Lower leg skin (tissue), 4 donors: ENCODE data around the gene CYP2S1. TPM values are rescaled to one million over a fixed set of nuclear protein-coding genes. Genes with fewer than 3 reads are reported as not detected.

Experiments
- DNase-seq, 2 donors: peaks; one replicate each; pipeline ENCODE4 v3.0.0-alpha.2; 2019; ENCODE audit warnings: low spot score in 2 of 2
- H3K4me3 ChIP-seq: fragments of 200-600 bp; sonication (generic); 2 replicates; pipeline ENCODE4 v1.5.1; 2017; ENCODE audit warnings: mild to moderate bottlenecking, low read depth; ENCODE audit not compliant: poor library complexity, severe bottlenecking
- POLR2A ChIP-seq, 2 donors: fragments of 450-650 bp; IDR thresholded peaks; one replicate each; pipeline ENCODE4 v1.6.1; 2016 to 2017; ENCODE audit warnings: antibody characterized with exemption in 2 of 2, mild to moderate bottlenecking in 1 of 2, moderate library complexity in 1 of 2
- WGBS, 2 donors: methylation state at CpG; one replicate each; pipeline ENCODE4 v1.1.5; 2018; 5-methylcytosine and 5-hydroxymethylcytosine counted together
- intact Hi-C: fragments of 100-400 bp; cut with DNase I; formaldehyde crosslinking; loops from one replicate; pipeline ENCODE4 v1.15.0; 2023; ENCODE audit warnings: low total_unique reads
- total RNA-seq, 4 donors: library from RNA; depleted of rRNA; stranded (reverse); fragments of >200 nt; gene quantifications; one replicate each; pipeline ENCODE4 v1.1.0, GENCODE V29; 2016
- TF ChIP-seq, protein P1 (sequence below), 3 donors: fragments of 450-650 bp; IDR thresholded peaks; one replicate each; pipeline ENCODE4 v1.5.1; 2016; ENCODE audit warnings: antibody characterized with exemption in 3 of 3, mild to moderate bottlenecking in 3 of 3, moderate library complexity in 2 of 3

CYP2S1 gene
- total RNA-seq, 4 donors from 2014 or later = 0.49 to 3.8 (median 1.9) TPM

DNA sequence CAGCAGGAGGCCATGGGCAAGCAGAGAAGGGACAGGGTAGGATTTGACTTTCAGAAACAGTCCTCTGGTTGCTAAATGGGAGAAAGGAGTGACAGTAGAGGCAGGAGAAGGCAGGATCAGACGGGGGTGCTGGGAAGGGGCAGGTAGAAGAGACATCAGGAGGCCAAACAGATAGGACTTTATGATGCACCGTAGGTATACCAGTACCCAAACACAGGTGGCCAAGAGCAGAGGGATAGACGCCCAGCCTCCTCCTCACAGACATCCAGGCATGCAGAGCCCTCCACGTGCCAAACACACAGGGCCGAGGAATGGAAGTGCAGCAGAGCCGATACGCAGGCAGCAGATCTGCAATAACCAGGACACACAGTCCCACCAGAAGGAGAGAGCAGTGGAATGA is 24.7 kb downstream of the CYP2S1 start:
- WGBS, 2 donors = 61 to 79% methylated on average over 7 of the region's 7 CpGs
- intact Hi-C loops = no loop called here
- TF ChIP-seq POLR2A (IDR thresholded peaks at IDR 0.05) = no peak
- TF ChIP-seq, protein P1, sequence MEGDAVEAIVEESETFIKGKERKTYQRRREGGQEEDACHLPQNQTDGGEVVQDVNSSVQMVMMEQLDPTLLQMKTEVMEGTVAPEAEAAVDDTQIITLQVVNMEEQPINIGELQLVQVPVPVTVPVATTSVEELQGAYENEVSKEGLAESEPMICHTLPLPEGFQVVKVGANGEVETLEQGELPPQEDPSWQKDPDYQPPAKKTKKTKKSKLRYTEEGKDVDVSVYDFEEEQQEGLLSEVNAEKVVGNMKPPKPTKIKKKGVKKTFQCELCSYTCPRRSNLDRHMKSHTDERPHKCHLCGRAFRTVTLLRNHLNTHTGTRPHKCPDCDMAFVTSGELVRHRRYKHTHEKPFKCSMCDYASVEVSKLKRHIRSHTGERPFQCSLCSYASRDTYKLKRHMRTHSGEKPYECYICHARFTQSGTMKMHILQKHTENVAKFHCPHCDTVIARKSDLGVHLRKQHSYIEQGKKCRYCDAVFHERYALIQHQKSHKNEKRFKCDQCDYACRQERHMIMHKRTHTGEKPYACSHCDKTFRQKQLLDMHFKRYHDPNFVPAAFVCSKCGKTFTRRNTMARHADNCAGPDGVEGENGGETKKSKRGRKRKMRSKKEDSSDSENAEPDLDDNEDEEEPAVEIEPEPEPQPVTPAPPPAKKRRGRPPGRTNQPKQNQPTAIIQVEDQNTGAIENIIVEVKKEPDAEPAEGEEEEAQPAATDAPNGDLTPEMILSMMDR (IDR thresholded peaks at IDR 0.05) = no peak
- no peak for DNase-seq
- H3K4me3 ChIP-seq = no peak overlapping the region

DNA sequence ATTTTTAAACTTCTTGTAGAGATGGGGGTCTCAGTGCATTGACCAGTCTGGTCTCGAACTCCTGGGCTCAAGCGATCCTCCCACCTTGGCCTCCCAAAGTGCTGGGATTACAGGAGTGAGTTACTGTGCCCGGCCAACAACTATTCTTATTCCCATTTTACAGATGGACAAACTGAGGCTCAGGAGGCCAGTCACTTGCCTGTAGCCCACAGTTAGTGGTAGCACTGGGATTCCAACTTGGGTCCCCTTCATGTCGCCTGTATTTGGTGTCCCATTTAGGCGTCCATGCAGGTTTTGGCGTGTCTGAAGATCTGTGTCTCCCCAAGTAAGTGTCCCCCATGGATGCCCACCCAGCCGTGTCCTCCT is 25.2 kb downstream of the CYP2S1 start:
- no peak for DNase-seq
- no peak overlapping the region for H3K4me3 ChIP-seq
- TF ChIP-seq, protein P1 (IDR thresholded peaks at IDR 0.05) = no peak
- no peak for TF ChIP-seq POLR2A (IDR thresholded peaks at IDR 0.05)
- intact Hi-C loops = no loop called here
- 54 to 65% methylated on average over 7 of the region's 7 CpGs for WGBS, 2 donors

DNA sequence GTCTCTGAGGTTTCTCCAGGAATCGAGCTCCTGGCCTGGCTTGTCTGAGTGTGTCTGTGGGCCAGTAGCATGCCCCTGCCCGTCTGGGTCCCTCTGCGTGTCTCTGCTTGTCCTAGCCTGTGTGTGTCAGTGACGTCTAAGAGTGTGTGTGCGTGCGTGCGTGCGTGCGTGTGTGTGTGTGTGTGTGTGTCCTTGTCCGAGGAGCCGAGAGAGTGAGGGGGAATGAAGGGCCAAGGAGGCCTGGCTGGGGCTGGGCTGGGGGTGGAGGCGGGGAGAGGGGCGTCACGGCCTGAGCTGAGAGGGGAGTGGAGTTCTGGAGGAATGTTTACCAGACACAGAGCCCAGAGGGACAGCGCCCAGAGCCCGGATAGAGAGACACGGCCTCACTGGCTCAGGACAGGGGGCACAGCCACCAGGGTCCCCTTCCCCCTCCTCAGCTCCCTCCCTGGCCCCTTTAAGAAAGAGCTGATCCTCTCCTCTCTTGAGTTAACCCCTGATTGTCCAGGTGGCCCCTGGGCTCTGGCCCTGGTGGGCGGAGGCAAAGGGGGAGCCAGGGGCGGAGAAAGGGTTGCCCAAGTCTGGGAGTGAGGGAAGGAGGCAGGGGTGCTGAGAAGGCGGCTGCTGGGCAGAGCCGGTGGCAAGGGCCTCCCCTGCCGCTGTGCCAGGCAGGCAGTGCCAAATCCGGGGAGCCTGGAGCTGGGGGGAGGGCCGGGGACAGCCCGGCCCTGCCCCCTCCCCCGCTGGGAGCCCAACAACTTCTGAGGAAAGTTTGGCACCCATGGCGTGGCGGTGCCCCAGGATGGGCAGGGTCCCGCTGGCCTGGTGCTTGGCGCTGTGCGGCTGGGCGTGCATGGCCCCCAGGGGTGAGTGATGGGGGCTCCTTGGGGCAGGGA is 25.8 kb downstream of the CYP2S1 start, which contains the start of gene AXL:
Gene AXL, plus strand, starts transcription at position 609 of the 893 bp plus-strand sequence. Its CDS starts 170 bp downstream, at position 779.
- H3K4me3 ChIP-seq = peak within 1 kb of the TSS; percentile 66
- 0 to 4% methylated on average over 29 to 31 of the region's 32 CpGs for WGBS, 2 donors
- intact Hi-C loops = no loop called here
- peak; percentile 84 to 96 for DNase-seq
- no peak for TF ChIP-seq POLR2A (IDR thresholded peaks at IDR 0.05)
- TF ChIP-seq, protein P1 (IDR thresholded peaks at IDR 0.05) = no peak

DNA sequence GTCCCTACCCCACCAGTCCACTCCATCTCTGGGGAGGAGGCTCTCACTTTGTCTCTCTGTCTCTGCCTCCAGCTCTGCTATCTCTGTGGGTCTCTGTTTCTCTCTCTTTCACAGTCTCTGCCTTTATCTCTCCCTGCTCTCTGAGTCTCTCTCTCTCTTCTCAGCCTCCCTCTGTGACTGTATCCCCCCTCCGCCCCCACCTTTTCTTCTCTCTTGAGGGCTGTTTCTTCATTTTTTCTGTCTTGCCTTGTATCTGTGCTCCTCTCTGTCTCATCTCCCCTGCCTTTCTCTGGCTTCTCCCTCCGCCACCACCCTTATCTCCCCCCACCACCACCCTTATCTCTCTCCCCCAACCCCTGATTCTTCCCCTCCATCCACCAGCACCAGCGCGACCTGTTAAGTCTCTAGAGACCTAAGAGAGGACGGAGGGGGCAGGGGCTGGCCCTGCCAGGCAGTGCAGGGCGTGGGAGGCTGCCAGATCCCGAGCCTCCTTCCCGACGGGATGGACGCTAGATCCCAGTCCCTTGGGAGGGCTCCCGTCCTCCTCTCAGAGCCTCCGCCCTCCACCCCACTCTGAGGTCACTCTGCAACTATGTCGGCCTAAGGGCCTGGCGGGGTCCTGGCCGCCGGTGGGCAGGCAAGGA is 27.0 kb downstream of the CYP2S1 start:
- peak overlapping the region; percentile 66 for H3K4me3 ChIP-seq
- 29 to 35% methylated on average over 16 of the region's 16 CpGs for WGBS, 2 donors
- DNase-seq = peak in 1 of 2 donors; percentile 91
- intact Hi-C loops = no loop called here
- TF ChIP-seq, protein P1 (IDR thresholded peaks at IDR 0.05) = no peak
- TF ChIP-seq POLR2A (IDR thresholded peaks at IDR 0.05) = no peak

DNA sequence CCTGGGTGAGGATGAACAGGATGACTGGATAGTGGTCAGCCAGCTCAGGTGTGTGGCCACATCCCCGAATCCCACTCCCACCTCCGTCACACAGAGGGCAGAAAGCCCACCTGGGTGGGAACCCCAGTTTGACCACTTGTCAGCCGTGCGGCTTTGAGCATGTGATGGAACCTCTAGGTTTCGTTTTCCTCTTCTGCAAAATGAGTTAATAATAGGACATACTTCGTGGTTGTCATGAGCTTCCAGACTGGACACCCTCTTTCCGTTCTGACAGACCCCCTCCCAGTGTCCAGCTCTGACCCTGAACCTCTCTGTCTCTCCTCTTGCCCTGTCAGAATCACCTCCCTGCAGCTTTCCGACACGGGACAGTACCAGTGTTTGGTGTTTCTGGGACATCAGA is 27.8 kb downstream of the CYP2S1 start:
- H3K4me3 ChIP-seq = no peak overlapping the region
- no peak for DNase-seq
- no peak for TF ChIP-seq POLR2A (IDR thresholded peaks at IDR 0.05)
- TF ChIP-seq, protein P1 (IDR thresholded peaks at IDR 0.05) = no peak
- intact Hi-C loops = no loop called here
- WGBS, 2 donors = 56 to 57% methylated on average over 9 of the region's 9 CpGs
